GM23338 (cell line): ENCODE measurements around the gene RBM38. TPM values are rescaled to one million over a fixed set of nuclear protein-coding genes. Genes with fewer than 3 reads are reported as not detected.
A peak's percentile ranks its signal among the peaks of the same experiment; 100 is the strongest.

Experiments
- ATAC-seq: fragments of 200-7000 bp; cut with Tn5 transposase; 3 replicates; pipeline ENCODE4 v1.9.1; 2020
- DNase-seq: peaks from one replicate; pipeline ENCODE4 v3.0.0-alpha.2; 2015; ENCODE audit warnings: low spot score
- H2AFZ ChIP-seq: fragments of 200-600 bp; sonication (generic); 2 replicates; pipeline ENCODE4 v1.8.0; 2016; ENCODE audit warnings: antibody characterized with exemption, mild to moderate bottlenecking, moderate library complexity
- H3F3A ChIP-seq: fragments of 200-600 bp; sonication (generic); replicated peaks from 2 replicates; pipeline ENCODE4 v1.8.0; 2017; ENCODE audit warnings: antibody characterized with exemption, mixed run types, low read depth
- H3K27ac ChIP-seq: fragments of 200-600 bp; sonication (generic); 2 replicates; pipeline ENCODE4 v1.6.1; 2016; ENCODE audit warnings: low read depth
- H3K27me3 ChIP-seq: fragments of 200-600 bp; sonication (generic); 2 replicates; pipeline ENCODE4 v1.8.0; 2016; ENCODE audit warnings: mild to moderate bottlenecking, mixed run types, moderate library complexity; ENCODE audit not compliant: insufficient read depth
- H3K36me3 ChIP-seq: fragments of 200-600 bp; sonication (generic); 2 replicates; pipeline ENCODE4 v1.8.0; 2016; ENCODE audit warnings: mild to moderate bottlenecking; ENCODE audit not compliant: insufficient read depth
- H3K4me1 ChIP-seq: fragments of 200-600 bp; sonication (generic); 2 replicates; pipeline ENCODE4 v1.8.0; 2016; ENCODE audit warnings: mild to moderate bottlenecking, moderate library complexity; ENCODE audit not compliant: insufficient read depth
- H3K4me2 ChIP-seq: fragments of 200-600 bp; sonication (generic); 2 replicates; pipeline ENCODE4 v1.7.1; 2017; ENCODE audit warnings: mixed run types
- H3K4me3 ChIP-seq: fragments of 200-600 bp; sonication (generic); 2 replicates; pipeline ENCODE4 v1.6.1; 2016; ENCODE audit warnings: mixed run types
- H3K79me2 ChIP-seq: fragments of 200-600 bp; sonication (generic); replicated peaks from 2 replicates; pipeline ENCODE4 v1.8.0; 2017; ENCODE audit warnings: mild to moderate bottlenecking; ENCODE audit not compliant: insufficient read depth
- H3K9me2 ChIP-seq: fragments of 200-600 bp; sonication (generic); 2 replicates; pipeline ENCODE4 v1.8.0; 2017; ENCODE audit not compliant: insufficient read depth
- H4K20me1 ChIP-seq: fragments of 200-600 bp; sonication (generic); replicated peaks from 2 replicates; pipeline ENCODE4 v1.8.0; 2017; ENCODE audit warnings: mild to moderate bottlenecking; ENCODE audit not compliant: insufficient read depth
- H3K27ac Mint-ChIP-seq: 2 replicates; pipeline ENCODE4 v1.8.0; 2020; ENCODE audit warnings: inconsistent platforms, mild to moderate bottlenecking, moderate library complexity, mixed read lengths
- H3K27me3 Mint-ChIP-seq: 3 replicates; pipeline ENCODE4 v1.8.0; 2022; ENCODE audit warnings: low read depth, mild to moderate bottlenecking, moderate library complexity, mixed read lengths, inconsistent platforms; ENCODE audit not compliant: insufficient read depth, poor library complexity
- H3K36me3 Mint-ChIP-seq: 3 replicates; pipeline ENCODE4 v1.8.0; 2021; ENCODE audit warnings: low read depth, mild to moderate bottlenecking, inconsistent platforms, moderate library complexity, mixed read lengths
- H3K4me1 Mint-ChIP-seq: 3 replicates; pipeline ENCODE4 v1.8.0; 2020; ENCODE audit warnings: mild to moderate bottlenecking, inconsistent platforms, mixed read lengths
- H3K4me3 Mint-ChIP-seq: 3 replicates; pipeline ENCODE4 v1.8.0; 2021; ENCODE audit warnings: moderate library complexity, mild to moderate bottlenecking, inconsistent platforms, mixed read lengths
- H3K9me3 Mint-ChIP-seq: 3 replicates; pipeline ENCODE4 v1.8.0; 2020; ENCODE audit warnings: moderate library complexity, mild to moderate bottlenecking, inconsistent platforms, mixed read lengths
- EZH2phosphoT487 ChIP-seq: fragments of 200-600 bp; sonication (generic); IDR thresholded peaks from one replicate; pipeline ENCODE4 v1.8.1; 2018; ENCODE audit warnings: antibody characterized with exemption; ENCODE audit not compliant: unreplicated experiment
- JUNB ChIP-seq: IDR thresholded peaks from one replicate; pipeline ENCODE4 v1.6.1; 2016; ENCODE audit warnings: antibody characterized with exemption; ENCODE audit not compliant: unreplicated experiment
- POLR2AphosphoS5 ChIP-seq: IDR thresholded peaks from 2 replicates; pipeline ENCODE4 v1.6.1; 2016; ENCODE audit warnings: antibody characterized with exemption, low read depth
- STAT1 ChIP-seq: IDR thresholded peaks from one replicate; pipeline ENCODE4 v1.6.1; 2016; ENCODE audit warnings: antibody characterized with exemption; ENCODE audit not compliant: unreplicated experiment
- ZNF114 ChIP-seq: fragments of 250-450 bp; sonication (Bioruptor Pico); IDR thresholded peaks from 2 replicates; pipeline ENCODE4 v1.5.0; 2020; ENCODE audit warnings: mild to moderate bottlenecking, moderate library complexity
- ZNF331 ChIP-seq: fragments of 250-450 bp; sonication (Bioruptor Pico); IDR thresholded peaks from 2 replicates; pipeline ENCODE4 v1.5.0; 2020; ENCODE audit warnings: low read depth, mild to moderate bottlenecking, moderate library complexity
- polyA plus RNA-seq: library from polyadenylated mRNA; unstranded; fragments of >200 nt; fragmentation: Nextera tagmentation; extraction: Ambion mirVana; gene quantifications from 2 replicates; pipeline ENCODE4 v1.2.1, GENCODE V29; 2016
- total RNA-seq: library from RNA; depleted of rRNA; stranded (reverse); fragments of >200 nt; shearing (Covaris generic); gene quantifications from 2 replicates; pipeline ENCODE4 v1.2.3, GENCODE V29; 2014
- TF ChIP-seq, protein P1 (sequence below): fragments of 250-450 bp; sonication (Bioruptor Pico); IDR thresholded peaks from 2 replicates; pipeline ENCODE4 v1.5.0; 2020; ENCODE audit warnings: mild to moderate bottlenecking, moderate library complexity
- TF ChIP-seq, protein P2 (sequence below): IDR thresholded peaks from one replicate; pipeline ENCODE4 v1.6.1; 2018; ENCODE audit warnings: antibody characterized with exemption; ENCODE audit not compliant: unreplicated experiment
- TF ChIP-seq, protein P3 (sequence below): IDR thresholded peaks from 2 replicates; pipeline ENCODE4 v1.6.1; 2016; ENCODE audit warnings: antibody characterized with exemption

RBM38 gene
- total and polyA plus RNA-seq, 2 experiments from 2014 or later, result 22.9 to 80.5 TPM

DNA sequence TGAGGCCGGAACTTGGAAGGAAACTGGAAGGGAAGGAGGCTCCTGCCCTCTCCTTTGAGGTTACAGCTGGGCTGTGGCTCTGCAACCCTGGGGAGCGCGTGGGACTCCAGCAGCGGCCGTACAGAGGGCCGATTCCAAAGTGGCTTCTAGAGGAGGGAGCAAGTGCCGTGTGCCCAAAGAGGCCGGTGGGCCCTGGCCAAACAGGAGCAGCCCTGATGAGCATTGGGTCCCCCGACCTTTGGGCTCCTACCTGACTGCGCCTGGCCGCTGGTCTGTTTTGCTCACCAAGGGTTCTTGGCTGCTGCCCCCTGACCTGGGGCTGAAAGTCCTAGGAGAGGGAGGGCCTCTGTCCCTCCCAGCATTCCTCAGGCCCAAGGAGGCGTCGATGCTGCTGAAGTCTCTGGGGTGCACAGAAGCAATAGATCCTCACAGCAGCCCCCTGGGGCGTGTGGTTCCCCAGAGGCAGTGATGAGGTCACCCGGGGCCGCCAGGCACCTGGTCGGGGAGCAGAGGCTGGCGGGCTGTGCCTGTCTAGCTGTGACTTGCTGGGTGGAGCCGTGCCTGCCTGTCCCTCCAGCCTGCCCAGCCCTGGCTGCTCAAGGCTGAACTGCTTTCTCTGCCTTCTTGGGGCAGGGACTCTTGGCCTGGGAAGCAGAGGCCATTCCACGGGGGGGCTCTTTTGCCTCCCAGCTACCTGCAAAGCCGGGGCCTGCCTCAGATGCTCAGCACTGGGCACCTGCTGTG, 9.8 kb downstream of the RBM38 start:
- no peak for TF ChIP-seq EZH2phosphoT487
- TF ChIP-seq, protein P1, sequence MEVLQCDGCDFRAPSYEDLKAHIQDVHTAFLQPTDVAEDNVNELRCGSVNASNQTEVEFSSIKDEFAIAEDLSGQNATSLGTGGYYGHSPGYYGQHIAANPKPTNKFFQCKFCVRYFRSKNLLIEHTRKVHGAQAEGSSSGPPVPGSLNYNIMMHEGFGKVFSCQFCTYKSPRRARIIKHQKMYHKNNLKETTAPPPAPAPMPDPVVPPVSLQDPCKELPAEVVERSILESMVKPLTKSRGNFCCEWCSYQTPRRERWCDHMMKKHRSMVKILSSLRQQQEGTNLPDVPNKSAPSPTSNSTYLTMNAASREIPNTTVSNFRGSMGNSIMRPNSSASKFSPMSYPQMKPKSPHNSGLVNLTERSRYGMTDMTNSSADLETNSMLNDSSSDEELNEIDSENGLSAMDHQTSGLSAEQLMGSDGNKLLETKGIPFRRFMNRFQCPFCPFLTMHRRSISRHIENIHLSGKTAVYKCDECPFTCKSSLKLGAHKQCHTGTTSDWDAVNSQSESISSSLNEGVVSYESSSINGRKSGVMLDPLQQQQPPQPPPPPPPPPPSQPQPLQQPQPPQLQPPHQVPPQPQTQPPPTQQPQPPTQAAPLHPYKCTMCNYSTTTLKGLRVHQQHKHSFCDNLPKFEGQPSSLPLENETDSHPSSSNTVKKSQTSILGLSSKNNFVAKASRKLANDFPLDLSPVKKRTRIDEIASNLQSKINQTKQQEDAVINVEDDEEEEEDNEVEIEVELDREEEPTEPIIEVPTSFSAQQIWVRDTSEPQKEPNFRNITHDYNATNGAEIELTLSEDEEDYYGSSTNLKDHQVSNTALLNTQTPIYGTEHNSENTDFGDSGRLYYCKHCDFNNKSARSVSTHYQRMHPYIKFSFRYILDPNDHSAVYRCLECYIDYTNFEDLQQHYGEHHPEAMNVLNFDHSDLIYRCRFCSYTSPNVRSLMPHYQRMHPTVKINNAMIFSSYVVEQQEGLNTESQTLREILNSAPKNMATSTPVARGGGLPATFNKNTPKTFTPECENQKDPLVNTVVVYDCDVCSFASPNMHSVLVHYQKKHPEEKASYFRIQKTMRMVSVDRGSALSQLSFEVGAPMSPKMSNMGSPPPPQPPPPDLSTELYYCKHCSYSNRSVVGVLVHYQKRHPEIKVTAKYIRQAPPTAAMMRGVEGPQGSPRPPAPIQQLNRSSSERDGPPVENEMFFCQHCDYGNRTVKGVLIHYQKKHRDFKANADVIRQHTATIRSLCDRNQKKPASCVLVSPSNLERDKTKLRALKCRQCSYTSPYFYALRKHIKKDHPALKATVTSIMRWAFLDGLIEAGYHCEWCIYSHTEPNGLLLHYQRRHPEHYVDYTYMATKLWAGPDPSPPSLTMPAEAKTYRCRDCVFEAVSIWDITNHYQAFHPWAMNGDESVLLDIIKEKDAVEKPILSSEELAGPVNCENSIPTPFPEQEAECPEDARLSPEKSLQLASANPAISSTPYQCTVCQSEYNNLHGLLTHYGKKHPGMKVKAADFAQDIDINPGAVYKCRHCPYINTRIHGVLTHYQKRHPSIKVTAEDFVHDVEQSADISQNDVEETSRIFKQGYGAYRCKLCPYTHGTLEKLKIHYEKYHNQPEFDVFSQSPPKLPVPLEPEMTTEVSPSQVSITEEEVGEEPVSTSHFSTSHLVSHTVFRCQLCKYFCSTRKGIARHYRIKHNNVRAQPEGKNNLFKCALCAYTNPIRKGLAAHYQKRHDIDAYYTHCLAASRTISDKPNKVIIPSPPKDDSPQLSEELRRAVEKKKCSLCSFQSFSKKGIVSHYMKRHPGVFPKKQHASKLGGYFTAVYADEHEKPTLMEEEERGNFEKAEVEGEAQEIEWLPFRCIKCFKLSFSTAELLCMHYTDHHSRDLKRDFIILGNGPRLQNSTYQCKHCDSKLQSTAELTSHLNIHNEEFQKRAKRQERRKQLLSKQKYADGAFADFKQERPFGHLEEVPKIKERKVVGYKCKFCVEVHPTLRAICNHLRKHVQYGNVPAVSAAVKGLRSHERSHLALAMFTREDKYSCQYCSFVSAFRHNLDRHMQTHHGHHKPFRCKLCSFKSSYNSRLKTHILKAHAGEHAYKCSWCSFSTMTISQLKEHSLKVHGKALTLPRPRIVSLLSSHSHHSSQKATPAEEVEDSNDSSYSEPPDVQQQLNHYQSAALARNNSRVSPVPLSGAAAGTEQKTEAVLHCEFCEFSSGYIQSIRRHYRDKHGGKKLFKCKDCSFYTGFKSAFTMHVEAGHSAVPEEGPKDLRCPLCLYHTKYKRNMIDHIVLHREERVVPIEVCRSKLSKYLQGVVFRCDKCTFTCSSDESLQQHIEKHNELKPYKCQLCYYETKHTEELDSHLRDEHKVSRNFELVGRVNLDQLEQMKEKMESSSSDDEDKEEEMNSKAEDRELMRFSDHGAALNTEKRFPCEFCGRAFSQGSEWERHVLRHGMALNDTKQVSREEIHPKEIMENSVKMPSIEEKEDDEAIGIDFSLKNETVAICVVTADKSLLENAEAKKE (CRISPR knock-in tag), result no peak
- DNase-seq (no peak), ATAC-seq (no peak)
- peak overlapping the region; percentile 87; the same call in 1 of the 2 replicates for H3K27ac Mint-ChIP-seq
- H3K27me3 Mint-ChIP-seq, result peaks cover 7% of the 10 kb centered on the region
- H3K4me1 Mint-ChIP-seq, result peaks cover 5% of the 10 kb centered on the region
- no peaks in the 10 kb centered on the region for H3K9me2 ChIP-seq
- H2AFZ ChIP-seq, result no peak overlapping the region
- 0 out of 2 replicates have a peak, but pooled peaks cover 5% of the 10 kb centered on the region for H3K36me3 ChIP-seq
- peaks cover 4% of the 10 kb centered on the region for H4K20me1 ChIP-seq
- no peak overlapping the region for H3K4me3 Mint-ChIP-seq
- no peak overlapping the region for H3K4me3 ChIP-seq
- H3K4me1 ChIP-seq, result no peaks in the 10 kb centered on the region
- no peaks in the 10 kb centered on the region for H3K9me3 Mint-ChIP-seq
- H3K4me2 ChIP-seq, result no peak overlapping the region
- H3K36me3 Mint-ChIP-seq, result peaks cover 50% of the 10 kb centered on the region
- H3K79me2 ChIP-seq, result peaks cover 63% of the 10 kb centered on the region
- 0 out of 2 replicates have a peak overlapping the region, but pooled peaks have one; percentile 50 for H3K27ac ChIP-seq
- no peaks in the 10 kb centered on the region for H3K27me3 ChIP-seq
- H3F3A ChIP-seq, result no peaks in the 10 kb centered on the region

DNA sequence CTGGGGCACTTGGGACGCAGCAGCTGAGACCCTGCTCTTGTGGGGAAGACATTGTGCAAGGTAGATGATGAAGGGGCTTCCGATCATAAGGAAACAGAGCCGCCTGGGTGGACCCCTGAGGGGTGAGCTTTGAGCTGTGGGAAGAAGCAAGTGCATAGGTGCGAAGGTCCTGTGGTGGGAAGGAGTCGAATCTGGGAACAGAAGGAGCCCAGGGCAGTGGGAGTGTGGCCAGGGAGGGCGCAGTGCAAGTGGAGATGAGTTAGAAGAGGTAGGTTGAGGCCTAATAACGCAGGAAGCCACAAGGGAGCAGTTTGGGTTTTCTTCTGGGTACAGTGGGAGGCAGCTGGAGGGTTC, 10.3 kb downstream of the RBM38 start:
- no peak overlapping the region for H3K27ac Mint-ChIP-seq
- no peaks in the 10 kb centered on the region for H3F3A ChIP-seq
- H3K27me3 Mint-ChIP-seq, result peaks cover 7% of the 10 kb centered on the region
- no peak for TF ChIP-seq POLR2AphosphoS5
- TF ChIP-seq ZNF114 (CRISPR knock-in tag), result no peak
- TF ChIP-seq JUNB, result no peak
- TF ChIP-seq, protein P2, sequence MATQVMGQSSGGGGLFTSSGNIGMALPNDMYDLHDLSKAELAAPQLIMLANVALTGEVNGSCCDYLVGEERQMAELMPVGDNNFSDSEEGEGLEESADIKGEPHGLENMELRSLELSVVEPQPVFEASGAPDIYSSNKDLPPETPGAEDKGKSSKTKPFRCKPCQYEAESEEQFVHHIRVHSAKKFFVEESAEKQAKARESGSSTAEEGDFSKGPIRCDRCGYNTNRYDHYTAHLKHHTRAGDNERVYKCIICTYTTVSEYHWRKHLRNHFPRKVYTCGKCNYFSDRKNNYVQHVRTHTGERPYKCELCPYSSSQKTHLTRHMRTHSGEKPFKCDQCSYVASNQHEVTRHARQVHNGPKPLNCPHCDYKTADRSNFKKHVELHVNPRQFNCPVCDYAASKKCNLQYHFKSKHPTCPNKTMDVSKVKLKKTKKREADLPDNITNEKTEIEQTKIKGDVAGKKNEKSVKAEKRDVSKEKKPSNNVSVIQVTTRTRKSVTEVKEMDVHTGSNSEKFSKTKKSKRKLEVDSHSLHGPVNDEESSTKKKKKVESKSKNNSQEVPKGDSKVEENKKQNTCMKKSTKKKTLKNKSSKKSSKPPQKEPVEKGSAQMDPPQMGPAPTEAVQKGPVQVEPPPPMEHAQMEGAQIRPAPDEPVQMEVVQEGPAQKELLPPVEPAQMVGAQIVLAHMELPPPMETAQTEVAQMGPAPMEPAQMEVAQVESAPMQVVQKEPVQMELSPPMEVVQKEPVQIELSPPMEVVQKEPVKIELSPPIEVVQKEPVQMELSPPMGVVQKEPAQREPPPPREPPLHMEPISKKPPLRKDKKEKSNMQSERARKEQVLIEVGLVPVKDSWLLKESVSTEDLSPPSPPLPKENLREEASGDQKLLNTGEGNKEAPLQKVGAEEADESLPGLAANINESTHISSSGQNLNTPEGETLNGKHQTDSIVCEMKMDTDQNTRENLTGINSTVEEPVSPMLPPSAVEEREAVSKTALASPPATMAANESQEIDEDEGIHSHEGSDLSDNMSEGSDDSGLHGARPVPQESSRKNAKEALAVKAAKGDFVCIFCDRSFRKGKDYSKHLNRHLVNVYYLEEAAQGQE, result no peak
- no peak for TF ChIP-seq STAT1
- TF ChIP-seq EZH2phosphoT487, result no peak
- TF ChIP-seq, protein P3, sequence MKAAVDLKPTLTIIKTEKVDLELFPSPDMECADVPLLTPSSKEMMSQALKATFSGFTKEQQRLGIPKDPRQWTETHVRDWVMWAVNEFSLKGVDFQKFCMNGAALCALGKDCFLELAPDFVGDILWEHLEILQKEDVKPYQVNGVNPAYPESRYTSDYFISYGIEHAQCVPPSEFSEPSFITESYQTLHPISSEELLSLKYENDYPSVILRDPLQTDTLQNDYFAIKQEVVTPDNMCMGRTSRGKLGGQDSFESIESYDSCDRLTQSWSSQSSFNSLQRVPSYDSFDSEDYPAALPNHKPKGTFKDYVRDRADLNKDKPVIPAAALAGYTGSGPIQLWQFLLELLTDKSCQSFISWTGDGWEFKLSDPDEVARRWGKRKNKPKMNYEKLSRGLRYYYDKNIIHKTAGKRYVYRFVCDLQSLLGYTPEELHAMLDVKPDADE, result no peak
- no peak for TF ChIP-seq ZNF331

More for the DNA sequence above, 10.3 kb downstream of the RBM38 start:
- no peak overlapping the region for H3K27ac ChIP-seq
- Mint-ChIP-seq H3K4me1 (peaks cover 3% of the 10 kb centered on the region), H3K4me3 (no peak overlapping the region), H3K36me3 (peaks cover 47% of the 10 kb centered on the region), H3K9me3 (no peaks in the 10 kb centered on the region)
- H3K4me3 ChIP-seq, result no peak overlapping the region
- no peak overlapping the region for H3K4me2 ChIP-seq
- no peak for DNase-seq
- H3K27me3 ChIP-seq, result no peaks in the 10 kb centered on the region
- no peaks in the 10 kb centered on the region for H3K4me1 ChIP-seq
- H3K36me3 ChIP-seq, result 0 out of 2 replicates have a peak, but pooled peaks cover 3% of the 10 kb centered on the region
- H2AFZ ChIP-seq, result no peak overlapping the region
- H3K9me2 ChIP-seq, result no peaks in the 10 kb centered on the region
- H4K20me1 ChIP-seq, result peaks cover 4% of the 10 kb centered on the region
- no peak for ATAC-seq
- peaks cover 57% of the 10 kb centered on the region for H3K79me2 ChIP-seq
